PFSK-1 (cell line): ENCODE data around the gene CPB2.

ENCODE experiments used
- FOXP2 ChIP-seq: optimal IDR thresholded peaks from 2 replicates; pipeline ENCODE3; 2011; ENCODE audit warnings: borderline replicate concordance, control low read depth, inconsistent platforms; ENCODE audit not compliant: insufficient read depth; ENCODE audit errors: extremely low read length, extremely low read depth
- POLR2AphosphoS5 ChIP-seq: IDR thresholded peaks from 2 replicates; pipeline ENCODE4 v1.6.1; 2012; ENCODE audit warnings: low read depth, mild to moderate bottlenecking, control low read depth, low read length, moderate library complexity
- REST ChIP-seq, 2 experiments: IDR thresholded peaks; 2 replicates each; pipeline versions ENCODE4 v1.6.1 to v1.8.0; 2011 to 2012; ENCODE audit warnings: low read depth in 2 of 2, low read length in 2 of 2, control low read depth in 1 of 2, inconsistent platforms in 1 of 2, mild to moderate bottlenecking in 1 of 2, moderate library complexity in 1 of 2; ENCODE audit not compliant: insufficient read depth in 1 of 2
- SIN3A ChIP-seq: IDR thresholded peaks from 2 replicates; pipeline ENCODE4 v1.6.1; 2012; ENCODE audit warnings: mild to moderate bottlenecking, low read length, moderate library complexity, borderline replicate concordance; ENCODE audit not compliant: insufficient read depth
- TAF1 ChIP-seq: IDR thresholded peaks from 2 replicates; pipeline ENCODE4 v1.6.1; 2012; ENCODE audit warnings: low read length, control low read depth, borderline replicate concordance; ENCODE audit not compliant: insufficient read depth

Gene CPB2

GRCh38 chr13:46075811-46076210 lies 29.0 kb downstream of the CPB2 start:
- TF ChIP-seq TAF1: no peak
- TF ChIP-seq FOXP2: no peak
- no peak for TF ChIP-seq POLR2AphosphoS5
- no peak for TF ChIP-seq SIN3A

- TF ChIP-seq POLR2AphosphoS5 (no peak), TAF1 (no peak), FOXP2 (no peak), REST (IDR thresholded peaks at IDR 0.05; ENCODE audit: insufficient read depth in 1 of 2, low read depth in 2 of 2, low read length in 2 of 2) (no peak), SIN3A (no peak)
Observed at GRCh38 chr13:46071590-46072249, 33.1 kb downstream of the CPB2 start.

GRCh38 chr13:46063292-46063691 lies 41.5 kb downstream of the CPB2 start:
- TF ChIP-seq SIN3A (no peak), TAF1 (no peak), POLR2AphosphoS5 (no peak), REST (IDR thresholded peaks at IDR 0.05; ENCODE audit: insufficient read depth in 1 of 2, low read depth in 2 of 2, low read length in 2 of 2) (no peak)

GRCh38 chr13:46062185-46062584 lies 42.6 kb downstream of the CPB2 start:
- TF ChIP-seq REST (IDR thresholded peaks at IDR 0.05; ENCODE audit: insufficient read depth in 1 of 2, low read depth in 2 of 2, low read length in 2 of 2) (no peak), FOXP2 (no peak), POLR2AphosphoS5 (no peak), TAF1 (no peak), SIN3A (no peak)

- TF ChIP-seq REST (IDR thresholded peaks at IDR 0.05; ENCODE audit: insufficient read depth in 1 of 2, low read depth in 2 of 2, low read length in 2 of 2) (no peak), POLR2AphosphoS5 (no peak), SIN3A (no peak), TAF1 (no peak), FOXP2 (no peak)
Observed at GRCh38 chr13:46059405-46059804, 45.4 kb downstream of the CPB2 start.
